ENCODE measurements around the gene PUDP. TPM values are rescaled to one million over a fixed set of nuclear protein-coding genes. Genes with fewer than 3 reads are reported as not detected.
"Not testable (repeated sequence)": the region's sequence is repeated elsewhere in the genome, so short reads cannot be mapped to it uniquely, and the experiment has no call there.

Gene PUDP
- total RNA-seq, 1 donor from 2014 or later: 20.8 TPM

GRCh38 chrX:7072856-7073255 lies 75.1 kb downstream of the PUDP start:
- no peak for DNase-seq

- DNase-seq: no peak
Observed at GRCh38 chrX:7071390-7071789, 76.6 kb downstream of the PUDP start.

GRCh38 chrX:7069556-7069955 lies 78.4 kb downstream of the PUDP start:
- DNase-seq: no peak

- no peak for DNase-seq
Observed at GRCh38 chrX:7068939-7069367, 79.0 kb downstream of the PUDP start.

GRCh38 chrX:7067256-7067655 lies 80.7 kb downstream of the PUDP start:
- DNase-seq: no peak

- DNase-seq: no peak
Observed at GRCh38 chrX:7065473-7065872, 82.5 kb downstream of the PUDP start.

GRCh38 chrX:7062903-7063302 lies 85.0 kb downstream of the PUDP start:
- DNase-seq: no peak

GRCh38 chrX:7062276-7062675 lies 85.7 kb downstream of the PUDP start:
- DNase-seq: no peak

- DNase-seq: no peak
Observed at GRCh38 chrX:7061429-7061828, 86.5 kb downstream of the PUDP start.

- DNase-seq: no peak
Observed at GRCh38 chrX:7060444-7060843, 87.5 kb downstream of the PUDP start.

GRCh38 chrX:7059859-7060258 lies 88.1 kb downstream of the PUDP start:
- no peak for DNase-seq

- DNase-seq: no peak
Observed at GRCh38 chrX:7059214-7059838, 88.6 kb downstream of the PUDP start.

GRCh38 chrX:7055386-7056137 lies 92.4 kb downstream of the PUDP start:
- no peak for DNase-seq

- DNase-seq: no peak
Observed at GRCh38 chrX:7054219-7055216, 93.4 kb downstream of the PUDP start.

- DNase-seq: no peak
Observed at GRCh38 chrX:7052541-7052940, 95.4 kb downstream of the PUDP start.

- DNase-seq: no peak
Observed at GRCh38 chrX:7050271-7050670, 97.7 kb downstream of the PUDP start.

- no peak for DNase-seq
Observed at GRCh38 chrX:7047951-7048350, 100.0 kb downstream of the PUDP start.

GRCh38 chrX:7045238-7045955 lies 102.6 kb downstream of the PUDP start:
- no peak for DNase-seq

GRCh38 chrX:7043796-7044433 lies 104.0 kb downstream of the PUDP start:
- not testable (repeated sequence) for DNase-seq

- no peak for DNase-seq
Observed at GRCh38 chrX:7028246-7028645, 119.7 kb downstream of the PUDP start.

- peak; percentile 2 for DNase-seq
Observed at GRCh38 chrX:7027071-7027470, 120.9 kb downstream of the PUDP start.

GRCh38 chrX:7026365-7026764 lies 121.6 kb downstream of the PUDP start:
- DNase-seq: not testable (repeated sequence)

All from tongue (tissue), 2 donors.